Measurements from ENCODE around the gene SORCS2.

SORCS2 gene

GRCh38 chr4:7272404-7272803, 80.1 kb downstream of the SORCS2 start:
- DNase-seq (ENCODE audit: low read depth, low spot score): no peak
- no peaks in the 10 kb centered on the region for H3K27me3 ChIP-seq (ENCODE audit: insufficient read depth, insufficient read length)
- TF ChIP-seq YY1 (IDR thresholded peaks at IDR 0.05; ENCODE audit: insufficient read depth, insufficient read length): no peak
- TF ChIP-seq ZNF274 (IDR thresholded peaks at IDR 0.05; ENCODE audit: low read depth, low read length): no peak
- no peak for TF ChIP-seq SUZ12 (IDR thresholded peaks at IDR 0.05; ENCODE audit: extremely low read depth, insufficient read depth, insufficient read length)
- H3K36me3 ChIP-seq (ENCODE audit: insufficient read depth, insufficient read length, low read length): no peaks in the 10 kb centered on the region
- no peak overlapping the region for H3K9ac ChIP-seq (ENCODE audit: insufficient read length, low read depth)
- H3K4me1 ChIP-seq (ENCODE audit: insufficient read depth, insufficient read length): peaks cover 13% of the 10 kb centered on the region
- H3K9me3 ChIP-seq (ENCODE audit: insufficient read depth, low read length): no peaks in the 10 kb centered on the region
- H3K4me3 ChIP-seq (ENCODE audit: insufficient read length, low read depth): no peak overlapping the region

DNA sequence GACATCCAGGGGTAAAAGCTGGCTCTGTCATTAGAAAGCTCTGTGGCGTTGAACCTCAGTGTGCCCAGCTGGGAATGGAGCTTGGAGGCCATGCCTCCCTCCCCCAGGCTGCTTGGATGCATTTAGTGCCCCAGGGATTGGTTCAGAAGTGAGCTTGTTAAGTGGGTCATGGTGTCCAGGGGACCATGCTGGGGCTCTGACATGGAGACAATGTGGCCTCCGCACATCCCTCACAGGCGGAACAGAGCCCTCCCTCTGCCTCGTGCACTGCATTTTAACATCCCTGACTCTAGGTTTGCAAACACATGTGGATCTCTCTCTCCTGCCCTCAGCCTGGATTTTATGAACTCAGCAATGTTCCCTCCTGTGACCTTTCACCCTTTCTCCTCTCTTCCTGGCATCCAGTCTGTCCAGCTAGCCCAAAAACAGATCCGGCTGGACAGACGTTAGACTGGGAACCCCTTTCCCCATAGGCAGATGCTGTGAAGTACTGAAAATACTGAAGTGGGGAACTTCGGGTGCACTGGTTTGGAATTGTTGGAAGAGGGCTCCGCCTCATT, 81.5 kb downstream of the SORCS2 start:
- DNase-seq (ENCODE audit: low read depth, low spot score): no peak
- H3K9me3 ChIP-seq (ENCODE audit: insufficient read depth, low read length): no peaks in the 10 kb centered on the region
- no peak overlapping the region for H3K9ac ChIP-seq (ENCODE audit: insufficient read length, low read depth)
- no peaks in the 10 kb centered on the region for H3K27me3 ChIP-seq (ENCODE audit: insufficient read depth, insufficient read length)
- H3K36me3 ChIP-seq (ENCODE audit: insufficient read depth, insufficient read length, low read length): no peaks in the 10 kb centered on the region
- TF ChIP-seq ZNF274 (IDR thresholded peaks at IDR 0.05; ENCODE audit: low read depth, low read length) (no peak), SUZ12 (IDR thresholded peaks at IDR 0.05; ENCODE audit: extremely low read depth, insufficient read depth, insufficient read length) (no peak), YY1 (IDR thresholded peaks at IDR 0.05; ENCODE audit: insufficient read depth, insufficient read length) (no peak)
- H3K4me1 ChIP-seq (ENCODE audit: insufficient read depth, insufficient read length): peaks cover 13% of the 10 kb centered on the region
- H3K4me3 ChIP-seq (ENCODE audit: insufficient read length, low read depth): no peak overlapping the region

- Histone ChIP-seq H3K9ac (ENCODE audit: insufficient read length, low read depth) (no peak overlapping the region), H3K27me3 (ENCODE audit: insufficient read depth, insufficient read length) (no peaks in the 10 kb centered on the region), H3K4me1 (ENCODE audit: insufficient read depth, insufficient read length) (peaks cover 13% of the 10 kb centered on the region), H3K36me3 (ENCODE audit: insufficient read depth, insufficient read length, low read length) (no peaks in the 10 kb centered on the region), H3K9me3 (ENCODE audit: insufficient read depth, low read length) (no peaks in the 10 kb centered on the region), H3K4me3 (ENCODE audit: insufficient read length, low read depth) (no peak overlapping the region)
- TF ChIP-seq YY1 (IDR thresholded peaks at IDR 0.05; ENCODE audit: insufficient read depth, insufficient read length) (no peak), SUZ12 (IDR thresholded peaks at IDR 0.05; ENCODE audit: extremely low read depth, insufficient read depth, insufficient read length) (no peak), ZNF274 (IDR thresholded peaks at IDR 0.05; ENCODE audit: low read depth, low read length) (no peak)
- DNase-seq (ENCODE audit: low read depth, low spot score): no peak
Measured at GRCh38 chr4:7275067-7275466, 82.7 kb downstream of the SORCS2 start.

GRCh38 chr4:7275490-7276154, 83.3 kb downstream of the SORCS2 start:
- H3K9me3 ChIP-seq (ENCODE audit: insufficient read depth, low read length): no peaks in the 10 kb centered on the region
- no peak overlapping the region for H3K4me3 ChIP-seq (ENCODE audit: insufficient read length, low read depth)
- DNase-seq (ENCODE audit: low read depth, low spot score): no peak
- H3K27me3 ChIP-seq (ENCODE audit: insufficient read depth, insufficient read length): no peaks in the 10 kb centered on the region
- TF ChIP-seq ZNF274 (IDR thresholded peaks at IDR 0.05; ENCODE audit: low read depth, low read length) (no peak), SUZ12 (IDR thresholded peaks at IDR 0.05; ENCODE audit: extremely low read depth, insufficient read depth, insufficient read length) (no peak), YY1 (IDR thresholded peaks at IDR 0.05; ENCODE audit: insufficient read depth, insufficient read length) (no peak)
- H3K4me1 ChIP-seq (ENCODE audit: insufficient read depth, insufficient read length): peaks cover 13% of the 10 kb centered on the region
- H3K36me3 ChIP-seq (ENCODE audit: insufficient read depth, insufficient read length, low read length): no peaks in the 10 kb centered on the region
- H3K9ac ChIP-seq (ENCODE audit: insufficient read length, low read depth): no peak overlapping the region

DNA sequence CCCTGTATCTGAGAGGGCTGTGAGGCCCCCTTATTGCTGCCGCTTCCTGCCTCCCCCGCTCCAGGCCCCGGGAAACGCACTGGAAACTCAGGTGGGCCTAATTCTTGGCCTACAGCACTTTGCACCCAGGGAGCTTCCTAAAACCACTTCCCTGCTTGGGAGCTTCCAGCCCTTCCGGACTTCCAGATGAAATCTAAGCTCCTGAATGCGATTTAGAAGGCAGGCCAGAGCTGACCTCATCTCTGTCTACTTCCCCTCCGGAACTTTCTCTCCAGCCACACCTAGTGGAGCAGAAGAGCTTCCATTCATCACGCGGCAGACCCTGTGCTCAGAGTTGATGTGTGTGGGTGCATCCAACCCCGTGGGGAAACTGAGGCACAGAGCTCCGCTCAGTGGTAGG, 84.2 kb downstream of the SORCS2 start:
- TF ChIP-seq ZNF274 (IDR thresholded peaks at IDR 0.05; ENCODE audit: low read depth, low read length) (no peak), YY1 (IDR thresholded peaks at IDR 0.05; ENCODE audit: insufficient read depth, insufficient read length) (no peak), SUZ12 (IDR thresholded peaks at IDR 0.05; ENCODE audit: extremely low read depth, insufficient read depth, insufficient read length) (no peak)

DNA sequence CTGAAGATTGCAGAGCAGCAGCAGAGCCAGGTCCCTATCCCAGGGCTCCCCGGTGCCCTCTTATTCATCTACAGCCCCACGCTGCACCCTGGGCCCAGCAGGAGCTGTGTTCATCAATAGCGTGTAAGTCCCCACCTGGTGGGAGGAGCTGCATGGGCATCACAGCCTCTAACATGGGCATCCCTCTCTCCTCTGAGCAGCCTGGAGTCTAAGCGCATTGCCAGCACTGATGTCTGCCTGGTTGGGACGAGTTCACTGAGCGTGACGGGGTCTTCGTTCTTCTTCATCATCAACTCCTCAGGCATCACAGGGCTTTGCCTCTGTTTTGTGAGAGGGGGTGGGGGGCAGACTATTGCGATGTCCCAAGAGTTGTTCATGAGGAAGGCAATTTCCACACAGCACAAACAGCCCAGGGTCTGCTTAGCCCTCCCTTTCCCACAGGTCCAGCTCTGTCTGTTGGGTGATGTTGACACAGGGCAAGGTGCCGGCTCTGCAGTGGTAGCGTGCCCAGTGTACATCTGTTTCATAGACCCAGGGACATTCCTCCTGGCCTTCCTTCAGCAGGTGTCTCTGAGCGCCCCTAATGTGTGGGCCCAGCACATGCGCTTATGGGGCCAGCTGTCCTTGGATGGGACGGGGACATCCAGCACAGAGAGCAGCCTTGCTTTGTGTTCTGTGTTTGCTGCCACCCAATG, 85.9 kb downstream of the SORCS2 start:
- Histone ChIP-seq H3K4me3 (ENCODE audit: insufficient read length, low read depth) (no peak overlapping the region), H3K9me3 (ENCODE audit: insufficient read depth, low read length) (no peaks in the 10 kb centered on the region), H3K9ac (ENCODE audit: insufficient read length, low read depth) (no peak overlapping the region), H3K4me1 (ENCODE audit: insufficient read depth, insufficient read length) (peaks cover 23% of the 10 kb centered on the region), H3K27me3 (ENCODE audit: insufficient read depth, insufficient read length) (no peaks in the 10 kb centered on the region), H3K36me3 (ENCODE audit: insufficient read depth, insufficient read length, low read length) (no peaks in the 10 kb centered on the region)
- TF ChIP-seq SUZ12 (IDR thresholded peaks at IDR 0.05; ENCODE audit: extremely low read depth, insufficient read depth, insufficient read length): no peak
- TF ChIP-seq ZNF274 (IDR thresholded peaks at IDR 0.05; ENCODE audit: low read depth, low read length): no peak
- no peak for TF ChIP-seq YY1 (IDR thresholded peaks at IDR 0.05; ENCODE audit: insufficient read depth, insufficient read length)
- no peak for DNase-seq (ENCODE audit: low read depth, low spot score)

More for the DNA sequence above, 84.2 kb downstream of the SORCS2 start:
- Histone ChIP-seq H3K4me1 (ENCODE audit: insufficient read depth, insufficient read length) (peaks cover 17% of the 10 kb centered on the region), H3K9ac (ENCODE audit: insufficient read length, low read depth) (no peak overlapping the region), H3K9me3 (ENCODE audit: insufficient read depth, low read length) (no peaks in the 10 kb centered on the region), H3K4me3 (ENCODE audit: insufficient read length, low read depth) (no peak overlapping the region), H3K36me3 (ENCODE audit: insufficient read depth, insufficient read length, low read length) (no peaks in the 10 kb centered on the region), H3K27me3 (ENCODE audit: insufficient read depth, insufficient read length) (no peaks in the 10 kb centered on the region)
- DNase-seq (ENCODE audit: low read depth, low spot score): no peak

DNA sequence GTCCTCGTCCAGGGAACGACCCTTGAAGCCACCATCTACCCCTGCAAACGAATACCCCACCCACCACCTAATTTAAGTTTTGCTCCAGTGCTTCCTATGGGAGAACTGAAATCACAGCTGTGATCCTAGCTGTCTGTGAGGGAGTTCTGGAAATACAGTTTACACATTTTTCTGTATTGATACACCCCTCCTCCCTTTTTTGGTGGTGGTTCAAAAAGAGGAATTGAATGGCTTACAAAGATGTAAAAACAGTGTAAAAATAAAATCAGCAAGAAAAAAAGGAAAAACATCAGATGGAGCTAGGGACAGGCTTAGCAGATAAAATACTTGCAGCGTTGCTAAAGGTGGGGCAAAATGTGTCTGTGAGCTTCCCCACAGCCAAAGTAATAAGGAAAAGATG, 86.6 kb downstream of the SORCS2 start:
- Histone ChIP-seq H3K4me3 (ENCODE audit: insufficient read length, low read depth) (no peak overlapping the region), H3K9me3 (ENCODE audit: insufficient read depth, low read length) (no peaks in the 10 kb centered on the region), H3K9ac (ENCODE audit: insufficient read length, low read depth) (no peak overlapping the region), H3K36me3 (ENCODE audit: insufficient read depth, insufficient read length, low read length) (no peaks in the 10 kb centered on the region), H3K4me1 (ENCODE audit: insufficient read depth, insufficient read length) (peaks cover 26% of the 10 kb centered on the region), H3K27me3 (ENCODE audit: insufficient read depth, insufficient read length) (no peaks in the 10 kb centered on the region)
- TF ChIP-seq YY1 (IDR thresholded peaks at IDR 0.05; ENCODE audit: insufficient read depth, insufficient read length) (no peak), SUZ12 (IDR thresholded peaks at IDR 0.05; ENCODE audit: extremely low read depth, insufficient read depth, insufficient read length) (no peak), ZNF274 (IDR thresholded peaks at IDR 0.05; ENCODE audit: low read depth, low read length) (no peak)
- no peak for DNase-seq (ENCODE audit: low read depth, low spot score)
